HG03175 (cell line): ENCODE data around the gene ENTREP3.
A peak's percentile ranks its signal among the peaks of the same experiment; 100 is the strongest.
"Not testable (repeated sequence)": the region's sequence is repeated elsewhere in the genome, so short reads cannot be mapped to it uniquely, and the experiment has no call there.

Source experiments
- ATAC-seq: cut with Tn5 transposase; IDR thresholded peaks from one replicate; pipeline ENCODE4 v1.9.1; 2021; ENCODE audit warnings: mild to moderate bottlenecking, moderate library complexity; ENCODE audit not compliant: unreplicated experiment

Gene ENTREP3

GRCh38 chr1:155253208-155253607 is 2.1 kb downstream of the ENTREP3 start:
- no peak for ATAC-seq

- no peak for ATAC-seq
These were observed 3.7 kb downstream of the ENTREP3 start for GRCh38 chr1:155251566-155251965.

GRCh38 chr1:155250633-155251449 is 4.4 kb downstream of the ENTREP3 start:
- ATAC-seq = peak; percentile 93

GRCh38 chr1:155250246-155250632 is 5.0 kb downstream of the ENTREP3 start:
- peak; percentile 13 for ATAC-seq

GRCh38 chr1:155247667-155248553 is 7.4 kb downstream of the ENTREP3 start:
- no peak for ATAC-seq

- not testable (repeated sequence) for ATAC-seq
These were observed 8.5 kb downstream of the ENTREP3 start for GRCh38 chr1:155246796-155247195.

- no peak for ATAC-seq
These were observed 10.1 kb downstream of the ENTREP3 start for GRCh38 chr1:155245163-155245524.

GRCh38 chr1:155244368-155245162 is 10.7 kb downstream of the ENTREP3 start:
- ATAC-seq = peak; percentile 94

- no peak for ATAC-seq
These were observed 12.4 kb downstream of the ENTREP3 start for GRCh38 chr1:155242805-155243358.

- no peak for ATAC-seq
These were observed 13.4 kb downstream of the ENTREP3 start for GRCh38 chr1:155241841-155242264.

GRCh38 chr1:155241069-155241679 is 14.1 kb downstream of the ENTREP3 start:
- no peak for ATAC-seq

- no peak for ATAC-seq
These were observed 18.8 kb downstream of the ENTREP3 start for GRCh38 chr1:155236451-155236850.

GRCh38 chr1:155235375-155235774 is 19.9 kb downstream of the ENTREP3 start:
- ATAC-seq = not testable (repeated sequence)

GRCh38 chr1:155233502-155233901 is 21.8 kb downstream of the ENTREP3 start:
- not testable (repeated sequence) for ATAC-seq

GRCh38 chr1:155232001-155232978 is 23.0 kb downstream of the ENTREP3 start:
- not testable (repeated sequence) for ATAC-seq

- not testable (repeated sequence) for ATAC-seq
These were observed 24.0 kb downstream of the ENTREP3 start for GRCh38 chr1:155231302-155231701.

GRCh38 chr1:155228096-155228427 is 27.2 kb downstream of the ENTREP3 start:
- no peak for ATAC-seq

GRCh38 chr1:155227261-155228095 is 27.8 kb downstream of the ENTREP3 start:
- peak; percentile 90 for ATAC-seq
